ENCODE measurements around the gene RNF148.

The RNF148 gene

DNA sequence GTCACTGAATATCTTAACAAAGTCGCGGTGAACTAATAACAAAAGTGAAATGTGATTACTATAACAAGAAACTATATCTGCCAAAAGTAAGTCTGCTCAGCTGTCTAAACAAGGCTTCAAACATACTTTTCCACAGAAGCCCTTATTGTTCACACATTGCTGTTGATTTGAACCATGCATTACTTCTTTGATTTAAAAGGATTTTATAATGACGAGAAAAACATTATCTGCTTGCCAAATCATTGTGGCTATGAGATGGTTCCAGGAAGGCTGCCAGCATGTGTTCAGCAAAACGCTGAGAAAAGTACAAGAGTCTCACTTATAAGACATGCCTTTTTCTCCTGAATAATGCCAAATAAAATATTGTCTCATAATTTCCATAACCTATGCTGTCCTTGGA is 28.2 kb downstream of the RNF148 start:
- no peak overlapping the region for H3K27ac ChIP-seq
- TF ChIP-seq, protein P1, sequence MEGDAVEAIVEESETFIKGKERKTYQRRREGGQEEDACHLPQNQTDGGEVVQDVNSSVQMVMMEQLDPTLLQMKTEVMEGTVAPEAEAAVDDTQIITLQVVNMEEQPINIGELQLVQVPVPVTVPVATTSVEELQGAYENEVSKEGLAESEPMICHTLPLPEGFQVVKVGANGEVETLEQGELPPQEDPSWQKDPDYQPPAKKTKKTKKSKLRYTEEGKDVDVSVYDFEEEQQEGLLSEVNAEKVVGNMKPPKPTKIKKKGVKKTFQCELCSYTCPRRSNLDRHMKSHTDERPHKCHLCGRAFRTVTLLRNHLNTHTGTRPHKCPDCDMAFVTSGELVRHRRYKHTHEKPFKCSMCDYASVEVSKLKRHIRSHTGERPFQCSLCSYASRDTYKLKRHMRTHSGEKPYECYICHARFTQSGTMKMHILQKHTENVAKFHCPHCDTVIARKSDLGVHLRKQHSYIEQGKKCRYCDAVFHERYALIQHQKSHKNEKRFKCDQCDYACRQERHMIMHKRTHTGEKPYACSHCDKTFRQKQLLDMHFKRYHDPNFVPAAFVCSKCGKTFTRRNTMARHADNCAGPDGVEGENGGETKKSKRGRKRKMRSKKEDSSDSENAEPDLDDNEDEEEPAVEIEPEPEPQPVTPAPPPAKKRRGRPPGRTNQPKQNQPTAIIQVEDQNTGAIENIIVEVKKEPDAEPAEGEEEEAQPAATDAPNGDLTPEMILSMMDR (IDR thresholded peaks at IDR 0.05; ENCODE audit: low read depth, low read length, missing control alignments), result no peak
- H3K27me3 ChIP-seq (replicated peaks), result no peaks in the 10 kb centered on the region
- H3K36me3 ChIP-seq (replicated peaks), result no peaks in the 10 kb centered on the region
- no peak overlapping the region for H3K4me3 ChIP-seq (ENCODE audit: low read depth, low read length)
- in situ Hi-C loops (cut with HindIII; ENCODE audit: low pct_ligation_motif_present, low sequenced_read_pairs), result no loop called here
- DNase-seq, result peak; percentile 72

DNA sequence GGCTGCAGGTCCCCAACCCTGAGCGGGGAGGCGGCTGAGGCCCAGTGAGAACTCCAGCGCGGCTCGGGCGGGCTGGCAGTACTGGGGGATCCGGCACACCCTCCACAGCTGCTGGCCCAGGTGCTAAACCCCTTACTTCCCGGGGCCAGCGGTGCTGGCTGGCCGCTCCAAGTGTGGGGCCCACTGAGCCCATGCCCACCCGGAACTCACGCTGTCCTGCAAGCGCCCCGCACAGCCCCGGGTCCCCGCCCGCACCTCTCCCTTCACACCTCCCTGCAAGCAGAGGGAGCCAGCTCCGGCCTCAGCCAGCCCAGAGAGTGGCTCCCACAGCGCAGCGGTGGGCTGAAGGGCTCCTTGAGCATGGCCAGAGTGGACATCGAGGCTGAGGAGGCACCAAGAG is 28.8 kb downstream of the RNF148 start:
- in situ Hi-C loops (cut with HindIII; ENCODE audit: low pct_ligation_motif_present, low sequenced_read_pairs), result no loop called here
- H3K4me3 ChIP-seq (ENCODE audit: low read depth, low read length), result no peak overlapping the region
- DNase-seq, result no peak
- H3K27ac ChIP-seq, result no peak overlapping the region
- no peaks in the 10 kb centered on the region for H3K36me3 ChIP-seq (replicated peaks)
- H3K27me3 ChIP-seq (replicated peaks), result no peaks in the 10 kb centered on the region
- TF ChIP-seq, protein P1 (IDR thresholded peaks at IDR 0.05; ENCODE audit: low read depth, low read length, missing control alignments), result no peak

DNA sequence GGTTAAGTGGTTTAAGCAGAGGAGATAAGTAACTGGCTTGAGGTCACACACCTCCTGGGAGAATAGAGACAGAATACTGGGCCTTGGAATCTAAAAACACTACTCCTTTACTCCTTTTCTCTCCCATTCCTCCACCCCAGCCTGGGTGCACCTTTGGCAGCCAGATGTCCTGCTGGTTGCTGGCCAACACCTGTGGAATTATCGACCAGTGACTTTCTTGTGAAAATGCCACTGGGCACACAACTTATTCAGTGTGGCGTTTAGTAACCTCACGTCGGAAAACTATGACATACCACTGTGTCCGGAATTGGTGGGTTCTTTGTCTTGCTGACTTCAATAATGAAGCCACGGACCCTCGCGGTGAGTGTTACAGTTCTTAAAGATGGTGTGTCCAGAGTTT is 30.2 kb downstream of the RNF148 start:
- in situ Hi-C loops (cut with HindIII; ENCODE audit: low pct_ligation_motif_present, low sequenced_read_pairs), result no loop called here
- no peaks in the 10 kb centered on the region for H3K27me3 ChIP-seq (replicated peaks)
- H3K36me3 ChIP-seq (replicated peaks), result no peaks in the 10 kb centered on the region
- no peak overlapping the region for H3K27ac ChIP-seq
- TF ChIP-seq, protein P1 (IDR thresholded peaks at IDR 0.05; ENCODE audit: low read depth, low read length, missing control alignments), result no peak
- no peak overlapping the region for H3K4me3 ChIP-seq (ENCODE audit: low read depth, low read length)
- DNase-seq, result no peak

DNA sequence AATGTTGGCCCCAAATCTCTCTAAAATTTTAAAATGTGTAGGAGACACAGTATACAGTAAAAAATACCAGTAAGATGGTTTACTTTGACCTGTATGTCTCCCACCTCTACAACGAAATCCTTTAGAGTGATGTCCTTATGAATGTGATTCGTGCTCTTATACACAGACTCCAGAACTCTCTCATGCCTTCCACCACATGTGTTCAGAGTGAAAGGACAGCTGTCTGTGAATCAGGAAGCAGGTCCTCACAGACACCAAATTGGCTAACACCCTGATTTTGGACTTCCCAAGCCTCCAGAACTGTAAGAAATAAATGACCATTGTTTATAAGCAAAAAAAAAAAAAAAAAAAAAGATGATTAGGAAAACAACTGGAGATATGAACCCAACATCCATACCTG is 39.0 kb downstream of the RNF148 start:
- no peak overlapping the region for H3K27ac ChIP-seq
- no peak overlapping the region for H3K4me3 ChIP-seq (ENCODE audit: low read depth, low read length)
- in situ Hi-C loops (cut with HindIII; ENCODE audit: low pct_ligation_motif_present, low sequenced_read_pairs), result no loop called here
- H3K27me3 ChIP-seq (replicated peaks), result no peaks in the 10 kb centered on the region
- no peaks in the 10 kb centered on the region for H3K36me3 ChIP-seq (replicated peaks)
- no peak for DNase-seq
- TF ChIP-seq, protein P1 (IDR thresholded peaks at IDR 0.05; ENCODE audit: low read depth, low read length, missing control alignments), result no peak

DNA sequence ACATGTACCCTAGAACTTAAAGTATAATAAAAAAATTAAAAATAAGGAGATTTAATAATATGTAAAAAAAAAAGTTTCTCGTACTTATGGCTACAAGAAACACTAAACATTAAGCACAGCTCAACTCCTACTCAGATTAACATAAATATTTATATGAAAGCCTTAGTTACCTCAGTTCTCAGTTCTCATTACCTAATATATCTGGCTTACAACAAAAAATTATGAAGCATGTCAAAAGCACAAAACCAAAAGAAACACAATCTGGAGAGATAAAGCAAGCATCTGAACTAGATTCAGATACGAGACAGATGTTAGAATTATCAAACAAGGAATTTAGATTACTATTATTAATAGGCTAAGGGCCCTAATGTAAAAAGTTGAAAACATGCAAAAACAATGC is 43.9 kb downstream of the RNF148 start:
- Histone ChIP-seq H3K4me3 (ENCODE audit: low read depth, low read length) (no peak overlapping the region), H3K27me3 (replicated peaks) (no peaks in the 10 kb centered on the region), H3K27ac (no peak overlapping the region), H3K36me3 (replicated peaks) (no peaks in the 10 kb centered on the region)
- no peak for DNase-seq
- TF ChIP-seq, protein P1 (IDR thresholded peaks at IDR 0.05; ENCODE audit: low read depth, low read length, missing control alignments), result no peak
- in situ Hi-C loops (cut with HindIII; ENCODE audit: low pct_ligation_motif_present, low sequenced_read_pairs), result no loop called here

DNA sequence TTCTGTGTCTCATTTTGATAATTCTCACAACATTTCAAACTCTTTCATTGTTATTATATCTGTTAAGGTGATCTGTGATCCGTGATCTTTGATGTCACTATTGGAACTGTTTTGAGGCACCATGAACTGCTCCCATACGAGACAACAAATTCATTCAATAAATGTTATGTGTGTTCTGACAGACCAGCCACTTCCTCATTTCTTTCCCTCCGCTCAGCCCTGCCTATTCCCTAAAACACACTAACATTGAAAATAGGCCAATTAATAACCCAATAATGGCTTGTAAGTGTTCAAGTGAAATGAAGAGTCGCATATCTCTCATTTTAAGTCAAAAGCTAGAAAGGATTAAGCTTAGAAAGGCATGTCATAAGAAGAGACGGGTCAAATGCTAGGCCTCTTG is 49.0 kb downstream of the RNF148 start:
- no peak overlapping the region for H3K4me3 ChIP-seq (ENCODE audit: low read depth, low read length)
- H3K27me3 ChIP-seq (replicated peaks), result no peaks in the 10 kb centered on the region
- DNase-seq, result no peak
- no peak overlapping the region for H3K27ac ChIP-seq
- H3K36me3 ChIP-seq (replicated peaks), result no peaks in the 10 kb centered on the region
- in situ Hi-C loops (cut with HindIII; ENCODE audit: low pct_ligation_motif_present, low sequenced_read_pairs), result no loop called here
- TF ChIP-seq, protein P1 (IDR thresholded peaks at IDR 0.05; ENCODE audit: low read depth, low read length, missing control alignments), result no peak

Data from brain microvascular endothelial cell (primary cell).